HepG2 (cell line): ENCODE measurements around the gene ESYT3. TPM values are rescaled to one million over a fixed set of nuclear protein-coding genes. Genes with fewer than 3 reads are reported as not detected.

Experiments
- ATAC-seq: fragments of 200-7000 bp; cut with Tn5 transposase; 3 replicates; pipeline ENCODE4 v1.9.1; 2020; ENCODE audit warnings: mild to moderate bottlenecking, moderate library complexity
- BruUV-seq: library from RNA; stranded (reverse); fragments of 400-500 nt; replicated peaks from 2 replicates; lab custom pipeline; 2021; lab: Mats Ljungman, UMichigan
- CTCF ChIA-PET: fragments of 300-600 bp; formaldehyde crosslinking; extraction: SDS; loops from one replicate; lab custom pipeline; 2021; ENCODE audit warnings: low total read pairs, inconsistent platforms, low intra/inter-chr PET ratio; lab: Yijun Ruan, JAX
- POLR2A ChIA-PET: fragments of 350-600 bp; sonication (Branson Sonifier 250); formaldehyde crosslinking; loops from one replicate; lab custom pipeline; 2020; ENCODE audit warnings: antibody characterized with exemption, inconsistent platforms; lab: Yijun Ruan, JAX
- DNase-seq: peaks from one replicate; pipeline ENCODE4 v3.0.0-alpha.2; 2015; ENCODE audit warnings: low spot score
- FAIRE-seq: peaks from 3 replicates; lab custom pipeline; 2011; peaks lifted over from hg19 to GRCh38; lab: Jason Lieb, UNC
- H2AFZ ChIP-seq: one replicate; pipeline ENCODE4 v1.6.1; 2011; ENCODE audit warnings: low read length, inconsistent platforms
- H3K27ac ChIP-seq: fragments of 300-600 bp; 3 replicates; pipeline ENCODE4 v1.8.0; 2011; ENCODE audit warnings: mixed run types, mild to moderate bottlenecking, mixed read lengths, low read length, inconsistent platforms; ENCODE audit not compliant: insufficient read depth; ENCODE audit errors: extremely low read length
- H3K27me3 ChIP-seq, 2 experiments: fragments of 200-600 bp in 1 of 2; 2 replicates in 1 of 2; 3 replicates in 1 of 2; pipeline versions ENCODE4 v1.6.0 to v1.8.0; 2011; ENCODE audit warnings: low read length in 2 of 2, mild to moderate bottlenecking in 2 of 2, moderate library complexity in 2 of 2, inconsistent platforms in 1 of 2; ENCODE audit not compliant: insufficient read depth in 2 of 2, control insufficient read depth in 1 of 2
- H3K36me3 ChIP-seq, 2 experiments: fragments of 200-600 bp in 1 of 2; replicated peaks in 1 of 2; 2 replicates in 1 of 2; 3 replicates in 1 of 2; pipeline versions ENCODE4 v1.5.1 to v1.8.0; 2011; ENCODE audit warnings: low read length in 2 of 2, inconsistent platforms in 1 of 2; ENCODE audit not compliant: insufficient read depth in 2 of 2, control insufficient read depth in 1 of 2
- H3K4me1 ChIP-seq: 2 replicates; pipeline ENCODE4 v1.5.1; 2012; ENCODE audit warnings: low read length, inconsistent platforms; ENCODE audit not compliant: insufficient read depth
- H3K4me2 ChIP-seq: 2 replicates; pipeline ENCODE4 v1.6.0; 2011; ENCODE audit warnings: low read depth, low read length, inconsistent platforms
- H3K4me3 ChIP-seq, 3 experiments: fragments of 200-600 bp in 1 of 3; sonication (generic), shearing (Covaris generic) in 1 of 3; replicated peaks in 1 of 3; 2 replicates each; pipeline ENCODE4 v1.5.1; 2011 to 2016; ENCODE audit warnings: low read length in 3 of 3, inconsistent platforms in 2 of 3, low read depth in 2 of 3, mild to moderate bottlenecking in 2 of 3, control low read depth in 1 of 3, mixed read lengths in 1 of 3; ENCODE audit not compliant: insufficient read depth in 1 of 3
- H3K79me2 ChIP-seq: one replicate; pipeline ENCODE4 v1.6.1; 2011; ENCODE audit warnings: low read length, inconsistent platforms; ENCODE audit not compliant: insufficient read depth
- H3K9ac ChIP-seq: 2 replicates; pipeline ENCODE4 v1.6.0; 2011; ENCODE audit warnings: mild to moderate bottlenecking, low read depth, low read length, inconsistent platforms; ENCODE audit not compliant: insufficient read depth
- H3K9me3 ChIP-seq: 2 replicates; pipeline ENCODE4 v1.5.1; 2012; ENCODE audit warnings: mild to moderate bottlenecking, low read length
- H4K20me1 ChIP-seq: 2 replicates; pipeline ENCODE4 v1.6.0; 2011; ENCODE audit warnings: inconsistent platforms, mild to moderate bottlenecking, low read length, moderate library complexity; ENCODE audit not compliant: insufficient read depth
- CEBPB ChIP-seq: IDR thresholded peaks from 2 replicates; pipeline ENCODE4 v1.6.1; 2011; ENCODE audit warnings: low read depth, low read length, improper control_type of control experiment, borderline replicate concordance
- DR1 ChIP-seq: sonication (generic); formaldehyde crosslinking; IDR thresholded peaks from 2 replicates; pipeline ENCODE4 v1.8.0; 2021; ENCODE audit warnings: mild to moderate bottlenecking, missing genetic modification reagents, inconsistent platforms
- NFRKB ChIP-seq: fragments of 450-650 bp; IDR thresholded peaks from 2 replicates; pipeline ENCODE4 v1.6.1; 2017
- WGBS: methylation state at CpG from one replicate; pipeline ENCODE4 v1.1.6; 2017; ENCODE audit warnings: low lambda C conversion rate; 5-methylcytosine and 5-hydroxymethylcytosine counted together
- in situ Hi-C: cut with HindIII; loops from 2 replicates; pipeline ENCODE4 v1.10.0; 2017; ENCODE audit warnings: low pct_unique_long_range_greater_than_20kb; ENCODE audit not compliant: extremely low pct_ligation_motif_present
- intact Hi-C: fragments of 100-400 bp; cut with micrococcal nuclease; formaldehyde crosslinking; loops from one replicate; pipeline ENCODE4 v1.10.0; 2022; ENCODE audit not compliant: unreplicated experiment
- polyA plus RNA-seq, 8 experiments: library from polyadenylated mRNA; depleted of rRNA in 3 of 8; stranded (reverse) in 7 of 8; unstranded in 1 of 8; fragments of >200 nt; fragmentation: Illumina TruSeq in 4 of 8; extraction: Trizol in 4 of 8; gene quantifications; 2 replicates each; pipeline versions ENCODE4 v1.2.1 to v1.2.3, GENCODE V29; 2011 to 2016; ENCODE audit warnings: low read depth in 4 of 8, missing spikeins in 1 of 8, mixed read lengths in 1 of 8; ENCODE audit not compliant: insufficient read depth in 1 of 8
- total RNA-seq, 5 experiments: library from RNA; depleted of rRNA; stranded (reverse); fragments of >200 nt; fragmentation: Illumina TruSeq; extraction: Trizol; gene quantifications; 2 replicates each; pipeline ENCODE4 v1.2.3, GENCODE V29; 2016; ENCODE audit warnings: low read depth in 1 of 5
- TF ChIP-seq, protein P1 (sequence below): IDR thresholded peaks from 2 replicates; pipeline ENCODE4 v1.6.1; 2016; ENCODE audit warnings: low read depth, missing genetic modification reagents, missing compliant biosample characterization

ESYT3 gene
- total and polyA plus RNA-seq, 2 of the 13 experiments (the other 11 are each of a cell fraction or from before 2014, with no cell fraction given) = 1.5 to 4.1 TPM

DNA sequence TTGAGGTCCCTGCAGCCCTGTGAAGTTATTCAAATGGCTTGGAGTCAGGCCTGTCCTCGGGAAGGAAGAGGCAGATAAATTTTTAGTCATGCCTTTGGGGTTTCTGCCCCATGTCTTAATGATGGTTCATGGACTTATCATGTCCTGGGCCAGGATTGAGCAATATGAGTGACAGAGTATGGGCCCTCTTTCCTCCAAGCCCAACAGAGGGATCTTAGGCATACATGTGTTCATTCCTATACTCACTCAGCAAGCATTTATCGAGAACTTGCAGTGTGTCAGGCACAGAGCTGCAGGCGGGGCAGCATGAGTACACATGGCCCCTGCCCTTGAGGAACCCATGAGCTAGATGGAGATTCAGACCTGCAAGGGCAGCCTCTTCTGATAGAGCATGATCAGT, 6.2 kb downstream of the ESYT3 start:
- POLR2A ChIA-PET = no interaction called here
- no TSS peak for BruUV-seq

More for the DNA sequence above, 6.2 kb downstream of the ESYT3 start:
- Histone ChIP-seq H3K9ac (no peak overlapping the region), H3K4me3 (no peak overlapping the region), H2AFZ (no peak overlapping the region), H3K27ac (no peak overlapping the region), H3K4me2 (no peak overlapping the region), H3K4me1 (peaks cover 24% of the 10 kb centered on the region), H3K27me3 (no peaks in the 10 kb centered on the region), H3K9me3 (no peaks in the 10 kb centered on the region), H3K36me3 (no peaks in the 10 kb centered on the region), H3K79me2 (no peaks in the 10 kb centered on the region), H4K20me1 (no peaks in the 10 kb centered on the region)
- ATAC-seq (no peak), FAIRE-seq (no peak), DNase-seq (no peak)
- in situ Hi-C loops (no loop called here), intact Hi-C loops (no loop called here)
- TF ChIP-seq, protein P1, sequence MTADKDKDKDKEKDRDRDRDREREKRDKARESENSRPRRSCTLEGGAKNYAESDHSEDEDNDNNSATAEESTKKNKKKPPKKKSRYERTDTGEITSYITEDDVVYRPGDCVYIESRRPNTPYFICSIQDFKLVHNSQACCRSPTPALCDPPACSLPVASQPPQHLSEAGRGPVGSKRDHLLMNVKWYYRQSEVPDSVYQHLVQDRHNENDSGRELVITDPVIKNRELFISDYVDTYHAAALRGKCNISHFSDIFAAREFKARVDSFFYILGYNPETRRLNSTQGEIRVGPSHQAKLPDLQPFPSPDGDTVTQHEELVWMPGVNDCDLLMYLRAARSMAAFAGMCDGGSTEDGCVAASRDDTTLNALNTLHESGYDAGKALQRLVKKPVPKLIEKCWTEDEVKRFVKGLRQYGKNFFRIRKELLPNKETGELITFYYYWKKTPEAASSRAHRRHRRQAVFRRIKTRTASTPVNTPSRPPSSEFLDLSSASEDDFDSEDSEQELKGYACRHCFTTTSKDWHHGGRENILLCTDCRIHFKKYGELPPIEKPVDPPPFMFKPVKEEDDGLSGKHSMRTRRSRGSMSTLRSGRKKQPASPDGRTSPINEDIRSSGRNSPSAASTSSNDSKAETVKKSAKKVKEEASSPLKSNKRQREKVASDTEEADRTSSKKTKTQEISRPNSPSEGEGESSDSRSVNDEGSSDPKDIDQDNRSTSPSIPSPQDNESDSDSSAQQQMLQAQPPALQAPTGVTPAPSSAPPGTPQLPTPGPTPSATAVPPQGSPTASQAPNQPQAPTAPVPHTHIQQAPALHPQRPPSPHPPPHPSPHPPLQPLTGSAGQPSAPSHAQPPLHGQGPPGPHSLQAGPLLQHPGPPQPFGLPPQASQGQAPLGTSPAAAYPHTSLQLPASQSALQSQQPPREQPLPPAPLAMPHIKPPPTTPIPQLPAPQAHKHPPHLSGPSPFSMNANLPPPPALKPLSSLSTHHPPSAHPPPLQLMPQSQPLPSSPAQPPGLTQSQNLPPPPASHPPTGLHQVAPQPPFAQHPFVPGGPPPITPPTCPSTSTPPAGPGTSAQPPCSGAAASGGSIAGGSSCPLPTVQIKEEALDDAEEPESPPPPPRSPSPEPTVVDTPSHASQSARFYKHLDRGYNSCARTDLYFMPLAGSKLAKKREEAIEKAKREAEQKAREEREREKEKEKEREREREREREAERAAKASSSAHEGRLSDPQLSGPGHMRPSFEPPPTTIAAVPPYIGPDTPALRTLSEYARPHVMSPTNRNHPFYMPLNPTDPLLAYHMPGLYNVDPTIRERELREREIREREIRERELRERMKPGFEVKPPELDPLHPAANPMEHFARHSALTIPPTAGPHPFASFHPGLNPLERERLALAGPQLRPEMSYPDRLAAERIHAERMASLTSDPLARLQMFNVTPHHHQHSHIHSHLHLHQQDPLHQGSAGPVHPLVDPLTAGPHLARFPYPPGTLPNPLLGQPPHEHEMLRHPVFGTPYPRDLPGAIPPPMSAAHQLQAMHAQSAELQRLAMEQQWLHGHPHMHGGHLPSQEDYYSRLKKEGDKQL (CRISPR knock-in tag) = no peak
- TF ChIP-seq DR1 (CRISPR knock-in tag) = no peak
- peak; percentile 38; the same call in 1 of the 2 replicates for TF ChIP-seq CEBPB
- TF ChIP-seq NFRKB = no peak
- WGBS = 80% methylated on average over 2 of the region's 3 CpGs
- CTCF ChIA-PET = no interaction called here
